Stimulated activated CD4-positive, alpha-beta T cell treated with anti-CD3 and anti-CD28 coated beads, Interleukin-4, amount 100 ng/mL, for 48 hours (primary cell): ENCODE data around the gene CYP27B1.
"Not testable (repeated sequence)": the region's sequence is repeated elsewhere in the genome, so short reads cannot be mapped to it uniquely, and the experiment has no call there.

Experiments
- DNase-seq, 2 donors: peaks; one replicate each; pipeline ENCODE4 v3.0.0-alpha.2; 2020; ENCODE audit warnings: low read depth in 2 of 2

CYP27B1 gene

DNA sequence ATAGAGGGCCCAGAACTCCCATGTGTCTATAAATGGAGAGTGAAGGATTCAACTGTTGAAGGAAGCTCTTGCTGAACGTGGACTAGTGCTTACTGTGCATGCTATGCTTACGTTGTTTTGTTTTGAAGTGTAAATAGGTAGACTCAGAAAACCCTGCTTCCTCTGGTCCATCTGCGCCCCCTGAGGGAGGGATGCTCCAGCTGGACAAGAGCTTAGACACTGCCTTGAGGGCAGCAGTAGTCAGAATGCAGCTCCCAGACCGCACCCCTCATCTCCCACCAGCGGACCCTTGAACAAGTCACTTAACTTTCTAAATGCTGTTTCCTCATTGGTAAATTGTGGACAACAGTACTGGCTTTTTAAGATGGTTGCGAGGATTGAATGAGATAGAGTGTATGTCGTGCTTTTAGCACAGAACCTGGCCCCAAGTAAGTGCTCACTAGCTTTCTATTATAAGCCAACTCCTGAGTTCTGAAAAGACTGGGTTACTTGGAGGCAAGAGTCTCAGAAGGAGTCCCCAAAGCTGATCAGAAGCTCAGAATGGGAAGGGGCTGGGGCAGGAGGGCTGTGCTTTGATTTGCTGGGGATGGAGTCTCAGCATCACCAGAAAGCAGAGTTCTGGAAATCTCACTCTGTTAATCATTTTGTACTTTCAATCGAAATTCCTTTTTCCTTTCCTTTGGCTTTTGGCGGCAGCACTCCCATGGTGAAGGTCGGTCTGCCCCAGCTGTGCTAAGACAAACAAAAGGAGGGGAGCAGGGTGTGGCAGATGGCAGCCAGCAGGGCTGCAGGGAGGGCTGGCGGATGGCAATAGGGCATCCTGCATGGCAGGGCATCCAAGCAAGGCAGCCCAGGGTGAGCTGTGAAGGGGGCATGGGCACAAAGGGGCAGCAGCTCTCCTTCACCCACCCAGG lies 43.9 kb downstream of the CYP27B1 start:
- no peak for DNase-seq

DNA sequence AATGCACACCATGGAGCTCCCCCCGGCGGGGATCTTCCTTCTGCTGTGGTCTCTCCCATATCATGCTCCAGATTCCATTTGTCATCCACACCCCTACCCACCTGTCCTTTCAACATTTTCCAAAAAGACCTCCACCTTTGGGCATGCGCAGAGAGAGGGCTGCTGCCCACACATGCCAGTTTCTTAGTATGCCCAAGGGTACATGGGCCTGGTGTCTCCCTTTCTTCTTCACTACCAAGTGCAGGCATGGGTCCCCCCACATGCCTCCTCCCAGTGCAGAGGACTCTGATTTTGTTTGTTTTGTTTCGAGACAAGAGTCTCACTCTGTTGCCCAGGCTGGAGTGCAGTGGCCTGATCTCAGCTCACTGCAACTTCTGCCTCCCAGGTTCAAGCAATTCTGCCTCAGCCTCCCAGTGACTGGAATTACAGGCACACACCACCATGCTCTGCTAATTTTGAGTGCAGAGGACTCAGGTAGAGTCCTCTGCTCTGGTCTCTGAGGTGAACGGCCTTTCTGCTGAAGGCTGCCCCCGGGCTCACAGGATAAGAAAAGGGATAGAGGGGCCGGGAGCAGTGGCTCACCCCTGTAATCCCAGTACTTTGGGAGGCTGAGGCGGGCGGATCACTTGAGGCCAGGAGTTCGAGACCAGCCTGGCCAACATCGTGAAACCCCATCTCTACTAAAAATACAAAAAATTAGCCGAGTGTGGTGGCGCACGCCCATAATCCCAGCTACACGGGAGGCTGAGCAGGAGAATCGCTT lies 44.9 kb downstream of the CYP27B1 start:
- not testable (repeated sequence) for DNase-seq

- DNase-seq, result no peak
Measured at GRCh38 chr12:57720606-57721595, 46.0 kb downstream of the CYP27B1 start.

GRCh38 chr12:57719777-57720605 lies 46.9 kb downstream of the CYP27B1 start:
- DNase-seq, result no peak

- no peak for DNase-seq
Measured at GRCh38 chr12:57718641-57719528, 48.0 kb downstream of the CYP27B1 start.

- no peak for DNase-seq
Measured at GRCh38 chr12:57717846-57718640, 48.8 kb downstream of the CYP27B1 start.

DNA sequence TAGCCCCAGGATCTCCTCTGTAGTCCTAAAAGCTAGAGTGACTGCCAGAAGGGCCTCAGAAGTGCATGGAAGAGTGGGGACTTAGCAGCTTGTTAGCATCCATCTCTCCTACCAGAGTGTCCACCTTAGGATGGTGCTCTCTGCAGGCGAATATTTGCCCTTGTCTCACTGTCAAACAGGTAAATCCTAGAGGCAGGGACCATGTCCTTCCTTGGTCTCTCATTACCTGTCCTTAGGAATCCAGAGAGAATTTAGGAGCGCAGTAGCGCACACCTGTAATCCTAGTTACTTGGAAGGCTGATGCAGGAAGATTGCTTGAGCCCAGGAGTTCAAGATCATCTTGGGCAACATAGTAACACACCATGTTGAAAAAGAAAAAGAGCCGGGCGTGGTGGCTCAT lies 49.7 kb downstream of the CYP27B1 start:
- no peak for DNase-seq

DNA sequence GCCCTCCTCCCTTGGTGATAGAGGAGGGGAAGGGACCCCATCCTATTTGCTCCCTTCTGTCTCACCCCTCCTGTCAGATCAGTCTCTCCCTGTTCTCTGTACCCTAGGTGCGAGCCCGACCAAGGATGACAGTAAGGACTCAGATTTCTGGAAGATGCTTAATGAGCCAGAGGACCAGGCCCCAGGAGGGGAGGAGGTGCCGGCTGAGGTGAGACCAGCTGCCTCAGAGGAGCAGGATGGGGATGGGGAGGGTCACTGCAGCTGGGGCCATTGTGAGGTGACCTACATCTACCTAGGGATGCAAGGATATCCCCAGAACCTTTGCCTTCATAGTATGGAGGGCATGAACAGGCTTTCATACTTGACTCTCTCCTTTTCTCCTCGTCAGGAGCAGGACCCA lies 50.6 kb downstream of the CYP27B1 start:
- no peak for DNase-seq

DNA sequence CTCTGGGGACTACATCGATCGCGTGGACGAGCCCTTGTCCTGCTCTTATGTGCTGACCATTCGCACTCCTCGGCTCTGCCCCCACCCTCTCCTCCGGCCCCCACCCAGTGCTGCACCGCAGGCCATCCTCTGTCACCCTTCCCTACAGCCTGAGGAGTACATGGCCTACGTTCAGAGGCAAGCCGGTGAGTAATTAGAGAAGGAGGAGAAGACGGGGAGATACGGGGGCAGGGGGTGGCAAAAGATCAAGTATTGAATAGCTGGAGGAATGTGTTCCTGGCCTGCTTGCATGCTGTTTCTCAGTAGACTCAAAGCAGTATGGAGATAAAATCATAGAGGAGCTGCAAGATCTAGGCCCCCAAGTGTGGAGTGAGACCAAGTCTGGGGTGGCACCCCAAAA lies 51.1 kb downstream of the CYP27B1 start:
- no peak for DNase-seq

DNA sequence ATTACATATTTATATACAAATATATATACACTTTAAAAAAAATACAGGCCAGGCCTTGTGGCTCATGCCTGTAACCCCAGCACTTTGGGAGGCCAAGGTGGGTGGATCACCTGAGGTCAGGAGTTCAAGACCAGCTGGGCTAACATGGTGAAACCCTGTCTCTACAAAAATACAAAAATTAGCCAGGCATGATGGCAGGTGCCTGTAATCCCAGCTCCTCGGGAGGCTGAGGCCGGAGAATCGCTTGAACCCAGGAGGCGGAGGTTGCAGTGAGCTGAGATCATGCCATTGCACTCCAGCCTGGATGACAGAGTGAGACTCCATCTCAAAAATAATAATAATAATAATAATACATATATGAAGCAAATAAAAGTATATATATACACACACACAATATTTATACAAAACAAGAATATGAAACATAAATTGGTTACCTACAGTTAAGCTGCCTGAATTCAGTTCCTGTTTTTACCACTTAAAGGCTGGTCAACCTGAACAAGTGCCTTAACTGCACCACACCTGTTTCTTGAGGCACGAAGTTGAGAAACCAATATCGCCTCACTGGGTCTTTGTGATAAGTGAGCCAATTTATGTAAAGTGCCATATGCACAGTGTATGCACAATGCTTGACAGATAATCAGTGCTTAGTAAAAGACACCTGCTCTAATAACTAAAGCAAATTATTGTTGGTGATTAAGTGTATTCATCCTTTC lies 51.7 kb downstream of the CYP27B1 start:
- DNase-seq, result not testable (repeated sequence)

GRCh38 chr12:57713209-57713608 lies 53.7 kb downstream of the CYP27B1 start:
- DNase-seq, result no peak

- no peak for DNase-seq
Measured at GRCh38 chr12:57712701-57713100, 54.2 kb downstream of the CYP27B1 start.
